ENCODE measurements around the gene DRAXIN. TPM values are rescaled to one million over a fixed set of nuclear protein-coding genes. Genes with fewer than 3 reads are reported as not detected.

The DRAXIN gene
- total RNA-seq, 2 donors from 2014 or later, result 0.04 to 0.46 TPM

GRCh38 chr1:11774753-11775152 is 83.2 kb downstream of the DRAXIN start:
- ATAC-seq, result no peak
- no peaks in the 10 kb centered on the region for H3K9me3 Mint-ChIP-seq
- DNase-seq (ENCODE audit: low spot score in 2 of 2), result no peak
- no peak overlapping the region for H3K27ac Mint-ChIP-seq
- no peaks in the 10 kb centered on the region for H3K36me3 Mint-ChIP-seq

Other genes with a start within 250 kb of the DRAXIN start
- under 1 TPM; 0.80 to 0.82 TPM for gene DISP3, start 212.6 kb upstream of the DRAXIN start, total RNA-seq
- 1 to 10 TPM; 1.9 to 2.0 TPM for gene FBXO2, start 37.3 kb upstream of the DRAXIN start, total RNA-seq
- 10 to 100 TPM; 22.7 to 27.3 TPM for gene FBXO44, start 36.8 kb upstream of the DRAXIN start, total RNA-seq
- gene FBXO6, start 27.5 kb upstream of the DRAXIN start, total RNA-seq, result 10 to 100 TPM in 1 of 2 donors, 1 to 10 TPM in 1; 3.2 to 11.2 TPM
- gene MAD2L2, start 10.6 kb upstream of the DRAXIN start, total RNA-seq, result 100 to 1,000 TPM in 1 of 2 donors, 10 to 100 TPM in 1; 76.7 to 115 TPM
- 10 to 100 TPM in 1 of 2 donors, 1 to 10 TPM in 1; 9.7 to 24.1 TPM for gene AGTRAP, start 44.4 kb downstream of the DRAXIN start, total RNA-seq
- not detected for gene C1orf167, start 70.5 kb downstream of the DRAXIN start, total RNA-seq
- 10 to 100 TPM; 14.8 to 18.2 TPM for gene MTHFR, start 114.3 kb downstream of the DRAXIN start, total RNA-seq
- gene CLCN6, start 114.5 kb downstream of the DRAXIN start, total RNA-seq, result 10 to 100 TPM; 14.8 to 16.6 TPM
- gene NPPA, start 156.1 kb downstream of the DRAXIN start, total RNA-seq, result not detected
- not detected for gene NPPB, start 167.2 kb downstream of the DRAXIN start, total RNA-seq
- gene KIAA2013, start 234.7 kb downstream of the DRAXIN start, total RNA-seq, result 10 to 100 TPM; 16.3 to 24.9 TPM
- 10 to 100 TPM; 17.9 to 32.8 TPM for gene PLOD1, start 243.0 kb downstream of the DRAXIN start, total RNA-seq